AG10803 (cell line): ENCODE measurements around the gene CIPC.

Source experiments
- DNase-seq: peaks from one replicate; pipeline ENCODE4 v3.0.0; 2010; ENCODE audit warnings: low read depth
- H3K4me3 ChIP-seq: 2 replicates; pipeline ENCODE4 v1.5.1; 2011; ENCODE audit warnings: mild to moderate bottlenecking, low read length, control low read depth
- CTCF ChIP-seq: conservative IDR thresholded peaks from 2 replicates; pipeline ENCODE4 v1.5.1; 2011; ENCODE audit warnings: mild to moderate bottlenecking, low read length, control low read depth, inconsistent platforms

Gene CIPC

GRCh38 chr14:77108753-77109152 lies 10.7 kb downstream of the CIPC start:
- DNase-seq = no peak
- H3K4me3 ChIP-seq = no peak overlapping the region
- TF ChIP-seq CTCF = no peak

GRCh38 chr14:77109656-77110055 lies 11.6 kb downstream of the CIPC start:
- no peak for DNase-seq
- TF ChIP-seq CTCF = no peak
- H3K4me3 ChIP-seq = no peak overlapping the region

GRCh38 chr14:77110286-77110685 lies 12.2 kb downstream of the CIPC start:
- no peak for DNase-seq
- no peak overlapping the region for H3K4me3 ChIP-seq
- TF ChIP-seq CTCF = no peak

GRCh38 chr14:77111021-77111420 lies 13.0 kb downstream of the CIPC start:
- TF ChIP-seq CTCF = no peak
- no peak for DNase-seq
- no peak overlapping the region for H3K4me3 ChIP-seq

- TF ChIP-seq CTCF = no peak
Measured at GRCh38 chr14:77113644-77114043, 15.6 kb downstream of the CIPC start.

GRCh38 chr14:77114609-77115008 lies 16.6 kb downstream of the CIPC start:
- TF ChIP-seq CTCF = no peak
- no peak for DNase-seq
- H3K4me3 ChIP-seq = no peak overlapping the region

More at GRCh38 chr14:77113644-77114043, 15.6 kb downstream of the CIPC start:
- no peak for DNase-seq
- no peak overlapping the region for H3K4me3 ChIP-seq

GRCh38 chr14:77116172-77116817 lies 18.2 kb downstream of the CIPC start:
- no peak for TF ChIP-seq CTCF
- DNase-seq = no peak
- no peak overlapping the region for H3K4me3 ChIP-seq
